DMS79 treated with DMSO at 0.1 percent for 48 hours (cell line): Measurements from ENCODE around the gene TENM3.

ENCODE experiments used
- DNase-seq: peaks from one replicate; lab custom pipeline; 2025; lab: John Stamatoyannopoulos, UW

TENM3 gene

GRCh38 chr4:182574706-182575105, 331.5 kb downstream of the TENM3 start:
- no peak for DNase-seq

DNA sequence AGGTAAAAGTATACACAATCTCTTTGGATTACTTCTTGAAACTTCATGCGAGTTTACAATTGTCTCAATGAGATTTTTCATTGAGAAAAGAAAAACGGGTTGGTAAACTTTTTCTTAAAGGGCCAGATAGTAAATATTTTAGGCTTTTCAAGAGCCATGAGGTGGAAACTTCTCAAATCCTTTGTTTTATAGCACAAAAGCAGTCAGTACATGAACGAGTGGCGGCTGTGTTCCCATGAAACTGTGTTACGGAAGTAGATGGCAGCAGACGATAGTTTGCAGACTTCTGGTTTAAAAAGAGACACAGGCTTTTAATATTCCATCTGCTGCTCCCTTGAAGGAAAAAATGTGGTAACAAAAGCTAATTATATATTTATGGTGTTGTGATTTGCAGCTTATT, 332.0 kb downstream of the TENM3 start:
- DNase-seq: no peak

DNA sequence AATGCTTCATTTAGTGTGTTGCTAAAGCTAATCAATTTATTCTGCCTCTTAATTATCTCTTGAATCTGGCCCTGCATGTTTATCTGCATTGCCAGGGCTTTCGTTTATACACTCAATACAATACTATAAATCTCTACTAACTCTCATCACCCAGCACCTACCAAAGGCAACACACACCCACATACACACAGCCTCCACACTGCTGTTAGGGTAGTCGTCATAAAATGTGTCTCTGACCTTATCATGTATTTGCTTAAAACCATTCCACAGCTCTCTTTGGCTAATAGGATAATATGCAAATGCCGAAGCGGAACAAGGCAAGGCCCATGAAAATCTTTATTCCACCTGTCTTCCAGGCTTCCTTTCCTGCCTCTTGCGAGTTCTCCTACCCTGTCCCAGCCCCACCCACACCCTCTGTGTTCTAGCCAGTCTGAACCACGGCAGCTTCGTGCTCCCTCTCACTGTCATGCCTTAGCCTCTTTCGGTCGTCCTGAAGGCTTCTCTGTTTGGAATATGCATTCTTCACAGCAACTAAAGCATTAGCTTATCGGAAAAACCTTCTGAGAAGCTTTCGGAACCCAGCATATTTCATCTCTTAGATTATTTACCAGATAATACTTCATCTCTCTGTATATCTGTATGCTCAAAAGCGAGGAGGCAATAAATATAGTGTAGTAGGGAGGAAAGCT, 333.5 kb downstream of the TENM3 start:
- no peak for DNase-seq

DNA sequence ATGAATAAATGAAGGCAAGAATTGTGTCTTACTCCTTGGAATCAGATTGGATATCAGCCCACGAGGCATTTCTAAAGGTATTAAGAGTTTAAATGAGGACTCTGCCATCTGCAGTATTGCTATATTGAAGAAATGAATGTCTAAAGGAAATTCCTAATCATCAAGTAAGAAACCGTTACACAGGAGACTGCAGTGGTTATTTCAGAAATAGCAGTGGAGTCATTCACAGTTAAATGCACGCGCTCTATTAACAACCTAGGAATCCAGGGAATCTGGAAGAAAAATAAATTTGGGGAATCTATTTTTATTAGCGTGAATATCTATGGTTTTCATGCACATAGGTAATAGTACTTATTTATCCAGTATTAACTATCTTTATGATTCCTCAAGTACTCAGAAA, 334.2 kb downstream of the TENM3 start:
- DNase-seq: no peak

DNA sequence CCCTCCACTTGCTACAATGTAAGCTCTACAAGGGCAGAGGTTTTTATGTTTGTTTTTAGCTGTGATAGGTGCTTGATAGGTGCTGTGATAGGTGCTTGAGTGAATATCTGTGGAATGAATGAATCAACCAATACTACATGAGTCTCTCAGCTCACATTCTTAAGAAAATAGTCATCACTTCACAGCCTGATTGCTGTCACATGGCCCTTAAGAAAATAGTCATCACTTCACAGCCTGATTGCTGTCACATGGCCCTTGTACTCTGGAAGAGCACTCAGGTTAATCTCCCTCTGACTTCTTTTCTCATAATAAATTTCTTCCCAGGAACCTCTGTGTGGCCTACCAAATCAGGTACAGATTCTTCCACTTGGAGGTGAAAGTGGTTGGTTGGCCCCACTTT, 335.2 kb downstream of the TENM3 start:
- DNase-seq: peak; percentile 25

- DNase-seq: no peak
Observed at GRCh38 chr4:182582245-182582644, 339.0 kb downstream of the TENM3 start.

DNA sequence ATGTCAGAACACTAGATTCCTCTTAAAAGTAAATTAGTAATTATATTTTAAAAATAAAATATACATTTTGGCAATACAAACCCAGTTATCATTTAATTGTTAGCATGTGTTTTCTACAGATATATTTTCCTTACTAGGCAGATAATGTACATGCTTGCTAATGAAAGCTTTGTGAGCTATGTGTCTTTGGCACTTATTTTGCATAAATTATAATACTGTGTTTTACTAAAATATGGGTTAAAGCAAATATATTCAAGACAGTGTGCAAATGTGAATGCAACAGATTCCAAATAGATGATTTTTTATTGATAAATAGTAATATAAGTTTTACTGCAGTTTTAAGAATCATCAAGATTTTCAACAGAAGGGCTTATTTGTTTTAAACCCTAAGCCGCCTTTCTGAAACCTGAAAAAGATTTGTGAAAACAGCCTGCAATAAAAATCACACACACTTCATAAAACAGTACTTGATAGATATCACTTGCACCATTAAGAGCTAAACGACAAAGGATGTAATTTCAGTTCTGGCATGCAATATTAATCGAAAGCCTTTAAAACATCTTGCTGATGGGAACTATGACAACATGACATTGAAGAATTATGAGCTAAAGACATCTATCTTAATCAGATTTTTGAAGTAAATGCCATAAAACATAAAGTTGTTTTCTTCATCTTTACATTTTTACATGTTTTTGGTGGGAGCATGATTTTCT, 340.7 kb downstream of the TENM3 start:
- DNase-seq: peak; percentile 33

DNA sequence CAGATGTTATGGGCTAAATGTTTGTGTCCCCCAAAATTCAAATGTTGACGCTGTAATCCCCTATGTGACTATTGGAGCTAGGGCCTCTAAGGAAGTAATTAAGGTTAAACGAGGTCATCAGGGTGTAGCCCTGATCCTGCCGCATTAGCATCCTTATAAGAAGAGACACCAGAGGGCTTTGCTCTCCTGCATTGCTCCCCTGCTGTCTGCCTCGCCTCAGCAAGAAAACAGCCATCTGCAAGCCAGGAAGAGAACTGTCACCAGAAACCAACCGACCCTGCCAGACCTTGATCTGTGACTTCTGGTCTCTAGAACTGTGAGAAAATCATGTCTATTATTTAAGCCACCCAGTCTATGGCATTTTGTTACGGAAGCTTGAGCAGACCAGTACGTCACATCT, 342.1 kb downstream of the TENM3 start:
- no peak for DNase-seq

DNA sequence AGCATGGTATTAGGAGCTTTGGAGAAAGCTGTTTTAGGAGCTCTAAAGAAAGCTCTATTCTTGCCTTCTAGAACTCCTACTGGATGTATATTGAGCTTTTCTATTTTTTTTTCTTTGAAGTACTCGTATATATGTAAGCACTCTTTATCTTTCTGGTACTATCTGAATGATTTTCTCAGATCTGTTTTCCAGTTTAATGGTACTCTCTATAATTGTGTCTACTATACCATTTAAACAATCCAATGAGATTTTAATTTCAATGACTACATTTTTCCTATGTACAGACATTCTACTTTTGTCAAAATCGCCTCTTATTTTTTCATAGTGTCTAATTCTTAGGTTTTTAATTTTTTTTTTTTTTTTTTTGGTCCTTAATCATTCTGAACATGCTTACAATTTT, 345.9 kb downstream of the TENM3 start:
- DNase-seq: no peak

DNA sequence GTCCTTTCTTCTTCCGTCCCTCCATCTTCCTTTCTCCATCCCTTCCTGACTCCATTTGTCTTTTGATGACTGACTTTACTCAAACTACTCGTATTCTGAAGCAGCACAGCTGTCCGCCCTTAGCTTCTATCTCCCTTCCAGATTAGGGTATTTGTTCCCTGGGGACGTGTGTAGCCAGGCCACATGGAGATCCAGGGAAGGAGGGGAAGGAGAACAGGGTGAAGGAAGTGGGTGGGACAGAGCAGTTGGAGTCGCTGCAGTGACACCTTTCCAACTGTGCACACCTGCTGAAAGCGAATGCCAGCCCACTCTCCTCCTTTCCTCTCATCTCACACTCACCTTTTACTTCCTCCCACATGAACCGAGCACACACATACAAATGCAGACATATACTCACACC, 350.2 kb downstream of the TENM3 start:
- DNase-seq: no peak

GRCh38 chr4:182593864-182594263, 350.7 kb downstream of the TENM3 start:
- no peak for DNase-seq

DNA sequence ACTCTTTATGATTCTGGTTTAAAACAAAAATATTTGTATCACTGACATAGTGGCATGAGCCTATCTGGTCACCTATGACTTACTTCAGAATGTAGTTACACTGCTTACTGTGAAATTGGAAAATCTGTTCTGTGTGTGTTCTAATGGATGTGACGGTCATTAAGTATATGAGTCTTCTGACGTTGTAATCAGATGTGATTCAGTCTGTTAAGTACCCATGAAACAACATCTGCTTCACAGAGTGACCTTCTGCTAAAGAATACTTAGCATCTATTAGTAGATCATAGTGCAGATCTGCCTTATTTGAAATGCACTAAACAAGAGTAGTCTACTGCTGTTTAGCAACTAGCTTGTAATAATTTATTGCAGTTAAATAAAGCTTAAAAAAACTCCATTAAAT, 356.9 kb downstream of the TENM3 start:
- peak; percentile 60 for DNase-seq

GRCh38 chr4:182600856-182601255, 357.7 kb downstream of the TENM3 start:
- no peak for DNase-seq

DNA sequence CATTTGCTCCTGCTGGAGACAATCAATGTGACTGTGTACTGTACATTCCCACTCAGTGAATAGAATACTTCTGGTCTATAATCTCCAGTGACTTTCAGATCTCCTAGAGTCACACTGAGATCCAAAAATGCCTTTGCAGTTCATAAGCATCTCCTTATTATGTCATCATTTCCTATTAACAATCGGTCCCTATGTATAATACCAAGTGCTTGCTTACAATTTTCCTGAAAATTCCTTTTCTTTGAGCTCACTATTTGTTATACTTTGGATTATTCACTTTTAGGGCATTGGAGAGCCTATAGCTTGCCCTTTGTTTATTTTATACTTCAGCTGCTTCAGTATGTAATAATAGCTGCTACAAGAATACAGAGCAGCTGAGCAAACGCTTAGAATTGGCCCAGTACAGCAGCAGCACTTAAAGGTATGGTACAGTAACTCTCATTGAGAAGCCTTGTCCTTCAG, 361.0 kb downstream of the TENM3 start:
- DNase-seq: peak; percentile 31

- DNase-seq: no peak
Observed at GRCh38 chr4:182604953-182605352, 361.8 kb downstream of the TENM3 start.

GRCh38 chr4:182608525-182608924, 365.3 kb downstream of the TENM3 start:
- DNase-seq: no peak

DNA sequence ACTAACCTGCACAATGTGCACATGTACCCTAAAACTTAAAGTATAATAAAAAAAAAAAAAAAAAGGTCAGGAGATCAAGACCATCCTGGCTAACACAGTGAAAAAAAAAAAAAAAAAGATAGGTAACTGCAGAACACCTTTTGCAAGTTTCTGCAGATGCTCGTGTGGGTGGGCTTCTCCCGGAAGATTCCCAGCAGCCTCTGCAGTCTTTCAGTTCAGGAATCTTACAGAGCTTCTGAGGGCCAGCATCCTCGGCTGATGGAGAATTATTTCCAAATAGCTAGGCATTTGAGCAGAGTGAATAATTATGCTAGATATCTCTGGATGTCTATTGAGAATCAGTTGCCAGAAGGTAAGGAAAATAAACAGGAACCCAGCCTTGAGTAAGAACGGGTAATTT, 373.3 kb downstream of the TENM3 start:
- no peak for DNase-seq

GRCh38 chr4:182619660-182620059, 376.5 kb downstream of the TENM3 start:
- DNase-seq: no peak

- DNase-seq: no peak
Observed at GRCh38 chr4:182620111-182620980, 377.1 kb downstream of the TENM3 start.

DNA sequence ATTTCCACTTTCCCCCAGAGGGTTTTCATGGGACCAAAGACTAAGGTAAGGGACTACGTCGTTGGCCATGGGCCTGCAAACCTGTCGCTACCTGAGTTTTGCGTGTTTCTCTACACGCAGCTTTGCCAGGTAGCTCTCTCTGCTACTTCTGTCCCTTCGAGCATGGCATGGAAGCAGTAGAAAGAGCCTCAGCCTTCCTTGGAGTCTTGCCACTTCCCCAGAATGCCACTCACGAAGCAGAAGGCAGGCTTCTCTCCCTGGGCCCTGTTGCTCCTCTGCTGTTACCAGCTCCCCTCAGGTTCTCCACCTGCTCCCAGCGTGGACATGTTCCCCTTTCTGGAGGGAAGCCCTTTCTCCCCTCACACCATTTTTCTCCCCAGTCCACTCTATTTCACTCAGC, 381.1 kb downstream of the TENM3 start:
- DNase-seq: no peak

- DNase-seq: no peak
Observed at GRCh38 chr4:182625193-182625592, 382.0 kb downstream of the TENM3 start.

- no peak for DNase-seq
Observed at GRCh38 chr4:182627996-182628395, 384.8 kb downstream of the TENM3 start.

DNA sequence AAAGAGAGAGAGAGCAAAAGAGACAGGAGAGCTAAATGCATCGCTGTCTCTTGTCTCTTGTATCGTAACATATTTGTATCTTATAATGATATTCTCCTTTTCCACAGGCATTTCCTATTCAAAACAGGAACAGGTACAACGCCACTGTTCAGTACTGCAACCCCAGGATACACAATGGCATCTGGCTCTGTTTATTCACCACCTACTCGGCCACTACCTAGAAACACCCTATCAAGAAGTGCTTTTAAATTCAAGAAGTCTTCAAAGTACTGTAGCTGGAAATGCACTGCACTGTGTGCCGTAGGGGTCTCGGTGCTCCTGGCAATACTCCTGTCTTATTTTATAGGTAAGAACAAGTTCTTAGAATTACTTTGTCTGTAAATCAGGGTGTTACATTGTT, 385.3 kb downstream of the TENM3 start:
- no peak for DNase-seq
